ENCODE results near the gene CCDC12.

- TF ChIP-seq CTCF (IDR thresholded peaks at IDR 0.05), result no peak
- no peak for TF ChIP-seq POLR2A (IDR thresholded peaks at IDR 0.05)
Observed at GRCh38 chr3:47010111-47010712, 33.7 kb upstream of the CCDC12 start.

Measured in thyroid gland (tissue), 4 donors.